NCI-H524 (cell line): ENCODE results near the gene ERVV-1.

Experiments
- DNase-seq, 2 experiments: peaks; one replicate each; lab custom pipeline; 2025; lab: John Stamatoyannopoulos, UW

ERVV-1 gene

GRCh38 chr19:53028306-53028705 lies 14.6 kb downstream of the ERVV-1 start:
- DNase-seq, result peak; percentile 4 to 33

DNA sequence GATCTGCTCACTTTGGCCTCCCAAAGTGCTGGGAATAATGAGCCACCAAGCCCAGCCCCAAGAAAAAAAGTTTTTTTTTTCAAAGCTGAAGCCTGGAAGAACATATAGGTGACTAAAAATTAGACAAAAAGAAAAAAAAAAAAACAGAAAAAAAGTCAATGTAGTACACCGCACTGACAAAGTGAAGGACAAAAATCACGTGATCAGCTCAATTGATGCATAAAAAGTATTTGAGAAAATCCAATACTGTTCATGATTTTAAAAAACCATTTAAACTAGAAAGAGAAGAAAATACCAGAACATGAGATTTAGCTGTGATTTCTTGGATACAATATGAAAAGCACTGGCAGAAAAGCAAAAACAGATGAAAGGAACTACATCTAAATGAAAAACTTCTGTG lies 20.3 kb downstream of the ERVV-1 start:
- no peak for DNase-seq

- DNase-seq, result no peak
Observed at GRCh38 chr19:53034948-53035675, 21.4 kb downstream of the ERVV-1 start.

DNA sequence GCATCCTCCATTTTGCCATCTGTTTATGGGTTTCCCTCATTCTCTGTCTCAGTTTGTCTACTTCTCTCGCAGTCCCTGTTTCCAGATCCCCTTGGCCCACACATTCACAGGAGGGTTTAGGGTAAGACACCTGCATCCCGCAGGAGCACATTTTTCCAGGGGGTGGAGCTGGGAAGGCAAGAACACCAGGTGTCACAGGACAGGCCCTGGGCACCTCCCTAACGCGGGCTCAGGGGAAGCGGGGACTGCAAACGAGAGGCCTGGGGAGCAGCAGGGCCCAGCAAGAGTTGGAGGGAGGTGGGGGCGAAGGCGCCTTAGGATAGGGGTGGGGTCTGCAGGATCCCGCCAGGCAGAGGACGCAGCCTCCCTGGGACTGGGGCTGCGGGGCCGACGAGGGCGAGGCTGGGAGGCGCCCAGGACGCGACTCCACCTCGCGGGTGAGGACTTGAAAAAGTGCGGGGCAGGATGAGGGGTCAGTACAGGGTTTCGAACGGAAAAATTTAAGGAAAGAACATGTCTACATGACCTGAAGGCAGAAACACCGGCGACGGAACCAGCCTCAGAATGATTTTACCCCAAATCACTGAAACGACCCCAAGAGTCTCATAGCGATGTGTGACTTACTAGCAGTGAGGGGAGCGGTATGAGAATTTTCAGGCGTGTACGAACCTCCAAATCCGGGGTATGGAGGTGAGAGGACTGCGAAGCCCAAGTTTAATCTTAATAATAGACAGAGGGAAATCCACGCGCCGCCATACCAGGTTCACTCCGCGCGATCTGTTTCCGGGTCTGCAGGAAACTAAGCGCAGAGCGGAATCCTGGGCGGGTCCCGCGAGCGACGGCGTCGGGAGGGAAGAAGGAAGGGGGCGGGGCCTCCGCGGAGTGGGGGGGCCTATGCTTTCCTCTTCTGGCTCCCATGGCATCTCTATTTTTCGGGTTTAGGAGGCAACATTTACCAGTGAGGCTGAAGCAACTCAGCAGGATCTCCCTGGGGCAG lies 23.7 kb downstream of the ERVV-1 start:
- DNase-seq, result no peak

DNA sequence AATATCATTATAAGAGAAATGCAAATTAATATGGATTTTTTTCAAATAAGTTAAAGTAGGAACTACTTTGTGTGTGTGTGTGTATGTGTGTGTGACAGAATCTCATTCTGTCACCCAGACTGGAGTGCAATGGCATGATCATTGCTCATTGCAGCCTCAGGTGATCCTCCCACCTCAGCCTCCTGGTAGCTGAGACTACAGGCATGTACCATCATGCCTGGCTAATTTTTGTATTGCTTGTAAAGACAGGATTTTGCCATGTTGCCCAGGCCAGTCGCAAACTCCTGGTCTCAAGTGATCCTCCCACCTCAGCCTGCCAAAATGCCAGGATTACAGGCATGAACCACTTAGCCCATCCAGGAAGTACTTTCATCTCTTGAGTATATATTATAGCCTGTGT lies 27.6 kb downstream of the ERVV-1 start:
- no peak for DNase-seq

GRCh38 chr19:53045536-53045935 lies 31.8 kb downstream of the ERVV-1 start:
- no peak for DNase-seq

- DNase-seq, result no peak
Observed at GRCh38 chr19:53047379-53047778, 33.7 kb downstream of the ERVV-1 start.

- DNase-seq, result no peak
Observed at GRCh38 chr19:53055117-53055516, 41.4 kb downstream of the ERVV-1 start.

DNA sequence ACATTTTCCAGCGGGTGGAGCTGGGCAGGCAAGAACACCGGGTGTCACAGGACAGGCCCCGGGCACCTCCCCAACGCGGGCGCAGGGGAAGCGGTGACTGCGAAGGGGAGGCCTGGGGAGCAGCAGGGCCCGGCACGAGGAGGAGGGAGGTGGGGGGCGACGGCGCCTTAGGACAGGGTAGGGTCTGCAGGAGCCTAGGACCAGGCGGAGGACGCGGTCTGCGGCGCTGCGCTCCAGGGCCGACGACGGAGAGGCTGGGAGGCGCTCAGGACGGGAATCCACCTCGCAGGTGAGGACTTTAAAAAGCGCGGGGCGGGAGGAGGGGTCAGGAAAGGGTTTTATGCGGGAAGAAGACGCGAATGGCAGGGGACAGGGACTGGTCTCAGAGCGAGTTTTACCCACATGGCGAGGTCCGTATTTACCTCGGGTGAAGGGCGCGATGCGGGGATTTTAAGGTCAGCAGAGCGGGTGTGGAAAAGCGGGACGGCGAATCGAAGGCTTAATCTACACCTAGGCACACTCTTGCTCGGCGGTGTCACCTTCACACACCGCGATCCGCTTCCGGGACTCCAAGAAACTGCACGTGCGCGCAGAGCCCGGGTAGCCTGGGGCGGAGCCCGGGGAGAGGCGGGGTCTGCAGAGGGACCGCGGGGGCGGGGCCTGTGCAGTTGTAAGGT lies 44.3 kb downstream of the ERVV-1 start:
- peak in 1 of 2 experiments; percentile 15 for DNase-seq
